ENCODE data around the gene RSRC1. TPM values are rescaled to one million over a fixed set of nuclear protein-coding genes. Genes with fewer than 3 reads are reported as not detected.

The RSRC1 gene
- total and polyA plus RNA-seq, 2 of the 8 experiments (the other 6 are each of a cell fraction or from before 2014, with no cell fraction given) = 2.0 to 27.9 TPM

GRCh38 chr3:158105710-158106253, 4.1 kb upstream of the RSRC1 start (continued):
- no peak for TF ChIP-seq CTCF (IDR thresholded peaks at IDR 0.05; ENCODE audit: control extremely low read depth in 1 of 3, insufficient read depth in 1 of 3, low read depth in 1 of 3, low read length in 3 of 3)
- TF ChIP-seq YY1 (IDR thresholded peaks at IDR 0.05; ENCODE audit: low read depth, low read length) = no peak
- no peak for TF ChIP-seq MAX (IDR thresholded peaks at IDR 0.05)
- TF ChIP-seq SP4 (IDR thresholded peaks at IDR 0.05; ENCODE audit: low read length) = no peak
- no peak for TF ChIP-seq JUN (IDR thresholded peaks at IDR 0.05; ENCODE audit: low read depth, low read length)
- peak; percentile 72 for TF ChIP-seq EZH2 (IDR thresholded peaks at IDR 0.05; ENCODE audit: low read depth, low read length, severe bottlenecking)
- TF ChIP-seq SUZ12 (IDR thresholded peaks at IDR 0.05; ENCODE audit: low read length) = peak; percentile 47
- TF ChIP-seq EP300 (IDR thresholded peaks at IDR 0.05; ENCODE audit: borderline replicate concordance in 1 of 2, low read depth in 2 of 2, low read length in 2 of 2) = no peak
- TF ChIP-seq CBX8 (IDR thresholded peaks at IDR 0.05; ENCODE audit: borderline replicate concordance, low read depth, low read length) = no peak
- TF ChIP-seq BRCA1 (IDR thresholded peaks at IDR 0.05; ENCODE audit: low read depth, low read length) = no peak
- peak; percentile 25 for TF ChIP-seq CTBP2 (IDR thresholded peaks at IDR 0.05; ENCODE audit: borderline replicate concordance, insufficient read depth, insufficient read length, low read length)
- no peak for TF ChIP-seq SAP30 (IDR thresholded peaks at IDR 0.05; ENCODE audit: insufficient read depth, insufficient replicate concordance, low read length)
- peak; percentile 7; the same call in 1 of the 2 replicates for TF ChIP-seq PHF8 (conservative IDR thresholded peaks at IDR 0.05; ENCODE audit: low read depth, low read length)
- TF ChIP-seq ASH2L (IDR thresholded peaks at IDR 0.05; ENCODE audit: low read length) = no peak
- no peak for TF ChIP-seq RFX5 (IDR thresholded peaks at IDR 0.05; ENCODE audit: borderline replicate concordance, low read depth, low read length)
- TF ChIP-seq SIN3A (conservative IDR thresholded peaks at IDR 0.05 in 1 of 2, IDR thresholded peaks at IDR 0.05 in 1 of 2; ENCODE audit: low read depth in 1 of 2, low read length in 2 of 2) = 0 out of 4 replicates have a peak, but pooled peaks of 1 of the 2 experiments have one; percentile 2
- TF ChIP-seq ATF3 (IDR thresholded peaks at IDR 0.05; ENCODE audit: insufficient read depth, low read depth, low read length) = no peak

Measured in H1 (cell line).